ENCODE measurements around the gene CFAP20DC.

The CFAP20DC gene

GRCh38 chr3:58884453-58884852 is 165.4 kb downstream of the CFAP20DC start:
- no peaks in the 10 kb centered on the region for H3K36me3 ChIP-seq
- no peak for DNase-seq
- intact Hi-C loops (cut with DNase I; ENCODE audit: low total_unique reads), result no loop called here
- no peak overlapping the region for H3K4me3 ChIP-seq
- no peak overlapping the region for H3K27ac ChIP-seq
- H3K4me1 ChIP-seq, result no peaks in the 10 kb centered on the region
- H3K27me3 ChIP-seq, result no peaks in the 10 kb centered on the region
- no peak for TF ChIP-seq CTCF (IDR thresholded peaks at IDR 0.05)
- no peaks in the 10 kb centered on the region for H3K9me3 ChIP-seq

- no peak for TF ChIP-seq CTCF (IDR thresholded peaks at IDR 0.05)
- no peaks in the 10 kb centered on the region for H3K9me3 ChIP-seq
- no peaks in the 10 kb centered on the region for H3K4me1 ChIP-seq
- no peak overlapping the region for H3K27ac ChIP-seq
- H3K4me3 ChIP-seq, result no peak overlapping the region
- intact Hi-C loops (cut with DNase I; ENCODE audit: low total_unique reads), result no loop called here
- DNase-seq, result no peak
- H3K36me3 ChIP-seq, result no peaks in the 10 kb centered on the region
- H3K27me3 ChIP-seq, result no peaks in the 10 kb centered on the region
Observed at GRCh38 chr3:58880182-58880581, 169.6 kb downstream of the CFAP20DC start.

- Histone ChIP-seq H3K4me3 (no peak overlapping the region), H3K36me3 (no peaks in the 10 kb centered on the region), H3K27ac (no peak overlapping the region), H3K4me1 (no peaks in the 10 kb centered on the region), H3K27me3 (no peaks in the 10 kb centered on the region), H3K9me3 (no peaks in the 10 kb centered on the region)
- no peak for TF ChIP-seq CTCF (IDR thresholded peaks at IDR 0.05)
- DNase-seq, result no peak
- intact Hi-C loops (cut with DNase I; ENCODE audit: low total_unique reads), result no loop called here
Observed at GRCh38 chr3:58874795-58875194, 175.0 kb downstream of the CFAP20DC start.

DNA sequence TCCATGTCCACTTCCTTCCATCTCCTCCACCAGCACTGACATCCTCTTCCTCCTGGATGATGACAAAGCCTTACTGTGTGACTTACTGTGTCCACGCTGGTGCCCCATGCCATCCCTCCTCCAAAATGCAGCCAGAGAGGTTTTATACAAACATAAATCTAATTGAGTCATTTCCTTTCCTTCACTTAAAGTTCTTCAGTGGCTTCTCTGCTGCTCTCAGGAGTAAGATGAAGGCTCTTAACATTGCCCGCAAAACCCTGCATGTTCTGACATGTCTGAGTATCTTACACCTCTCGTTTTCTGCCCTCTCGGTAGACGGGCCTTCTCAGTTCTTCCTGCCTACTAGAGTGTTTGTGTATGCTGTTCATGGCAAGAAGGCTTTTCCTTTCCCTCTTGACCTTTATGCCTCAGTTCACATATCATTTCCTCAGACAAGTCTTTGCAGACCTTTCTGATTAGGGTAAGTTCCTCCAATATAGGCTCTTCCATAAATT is 175.5 kb downstream of the CFAP20DC start:
- Histone ChIP-seq H3K9me3 (no peaks in the 10 kb centered on the region), H3K4me3 (no peak overlapping the region), H3K27me3 (no peaks in the 10 kb centered on the region), H3K27ac (no peak overlapping the region), H3K4me1 (no peaks in the 10 kb centered on the region), H3K36me3 (no peaks in the 10 kb centered on the region)
- TF ChIP-seq CTCF (IDR thresholded peaks at IDR 0.05), result no peak
- intact Hi-C loops (cut with DNase I; ENCODE audit: low total_unique reads), result no loop called here
- DNase-seq, result no peak

DNA sequence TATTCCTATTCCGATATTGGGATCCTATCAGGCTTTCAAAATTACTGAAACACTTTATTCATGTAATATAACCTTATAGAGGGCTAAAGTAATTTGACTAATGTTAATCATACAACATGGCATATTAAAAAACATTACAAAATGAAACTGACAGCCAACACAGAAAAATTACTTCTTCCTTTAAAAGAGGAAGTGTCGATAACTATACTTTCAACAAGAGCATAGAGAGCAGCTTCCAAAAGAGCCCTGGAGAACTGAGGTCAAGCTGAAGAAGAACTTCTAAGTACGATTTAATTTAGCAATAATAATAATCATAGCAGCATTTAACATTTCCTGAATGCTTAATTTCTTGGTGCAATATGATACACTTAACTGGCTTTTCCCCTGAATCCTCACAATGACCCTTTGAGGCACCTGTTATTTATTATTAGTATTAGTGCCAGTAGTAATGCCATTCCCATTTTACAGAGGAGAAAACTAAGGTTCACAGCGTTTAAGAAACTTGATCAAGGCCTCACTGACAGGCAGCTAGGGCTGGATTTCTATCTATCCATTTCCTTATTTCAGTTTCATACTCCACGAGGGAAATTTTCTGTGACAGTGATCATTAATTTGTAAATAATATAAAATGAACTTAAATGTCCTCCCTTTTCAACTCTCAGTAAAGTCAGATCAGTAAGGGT is 181.6 kb downstream of the CFAP20DC start:
- DNase-seq, result no peak
- TF ChIP-seq CTCF (IDR thresholded peaks at IDR 0.05), result no peak
- intact Hi-C loops (cut with DNase I; ENCODE audit: low total_unique reads), result no loop called here

More for the DNA sequence above, 181.6 kb downstream of the CFAP20DC start:
- Histone ChIP-seq H3K4me3 (no peak overlapping the region), H3K27ac (no peak overlapping the region), H3K4me1 (no peaks in the 10 kb centered on the region), H3K27me3 (no peaks in the 10 kb centered on the region), H3K9me3 (no peaks in the 10 kb centered on the region), H3K36me3 (no peaks in the 10 kb centered on the region)
